Stimulated activated CD8-positive, alpha-beta memory T cell treated with anti-CD3 and anti-CD28 coated beads, Interleukin-7, amount 100 ng/mL, for 24 hours (primary cell): ENCODE data around the gene PPP2R2C.

Experiments used
- DNase-seq: peaks from one replicate; pipeline ENCODE4 v3.0.0-alpha.2; 2020; ENCODE audit warnings: low read depth

PPP2R2C gene

DNA sequence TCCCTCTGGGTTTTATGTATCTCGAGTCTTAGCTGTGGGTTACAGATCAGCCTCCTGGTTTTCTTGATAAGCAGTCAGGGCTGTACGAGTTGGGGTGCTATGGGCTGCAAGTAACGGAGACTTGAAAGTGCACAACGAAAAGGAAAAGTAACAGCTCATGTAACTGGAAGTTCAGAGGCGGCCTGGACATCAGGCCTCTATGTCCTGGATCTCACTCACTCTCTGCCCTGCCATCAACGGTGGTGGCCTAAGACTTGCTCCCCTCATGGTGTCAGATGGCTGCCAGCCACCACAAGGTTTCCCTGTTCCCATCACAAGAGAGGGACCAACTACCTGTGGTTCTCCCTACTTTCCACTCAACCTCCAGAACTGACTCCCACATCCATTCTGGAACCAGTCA is 4.8 kb downstream of the PPP2R2C start:
- no peak for DNase-seq

DNA sequence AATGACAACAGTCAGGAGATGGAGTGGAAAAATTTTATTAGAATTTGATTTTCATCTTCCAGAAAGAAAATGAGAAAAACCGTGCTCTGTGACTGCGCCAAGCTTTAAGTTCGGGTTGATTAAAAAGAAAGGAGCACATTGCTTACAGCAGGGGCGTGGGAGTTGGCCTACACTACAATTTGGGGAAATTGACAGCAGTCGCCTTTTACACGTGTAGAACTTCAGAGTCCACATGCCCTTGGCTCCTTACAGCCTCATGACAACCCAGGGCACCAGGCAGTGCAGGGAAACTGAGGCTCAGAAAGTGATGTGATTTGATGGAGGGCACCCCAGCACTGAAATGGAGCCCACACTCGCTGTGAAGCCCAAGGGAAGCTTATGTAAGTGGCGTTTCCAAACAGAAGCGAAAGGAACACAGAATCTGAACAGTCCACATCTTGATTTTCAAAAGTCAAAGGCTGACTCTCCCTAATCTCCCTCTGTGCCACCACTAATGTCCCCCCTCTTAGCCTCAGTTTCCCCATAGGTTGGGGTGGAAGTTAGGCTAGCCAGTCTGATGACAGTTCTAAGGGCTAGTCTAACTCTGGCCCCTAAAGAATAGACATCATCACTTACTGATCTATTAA is 5.5 kb downstream of the PPP2R2C start:
- DNase-seq, result no peak

DNA sequence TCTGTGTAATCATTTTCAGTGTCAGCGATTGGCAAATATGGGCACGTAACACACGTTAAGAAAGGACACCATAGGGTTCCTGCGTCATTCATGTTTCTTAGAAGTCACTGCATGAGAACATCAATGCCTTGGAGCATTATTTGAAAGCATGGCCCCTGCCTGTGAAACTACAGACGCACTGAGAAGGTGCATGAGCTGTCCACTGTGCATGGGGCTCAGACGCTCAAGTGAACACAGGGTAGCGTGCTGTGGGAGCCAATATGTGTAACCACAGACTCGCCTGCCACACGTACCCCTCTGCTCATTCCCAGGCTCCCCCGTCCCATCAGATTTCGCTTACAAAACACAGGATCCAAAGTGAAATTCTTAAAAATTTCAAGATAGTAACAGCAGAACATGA is 6.5 kb downstream of the PPP2R2C start:
- no peak for DNase-seq

DNA sequence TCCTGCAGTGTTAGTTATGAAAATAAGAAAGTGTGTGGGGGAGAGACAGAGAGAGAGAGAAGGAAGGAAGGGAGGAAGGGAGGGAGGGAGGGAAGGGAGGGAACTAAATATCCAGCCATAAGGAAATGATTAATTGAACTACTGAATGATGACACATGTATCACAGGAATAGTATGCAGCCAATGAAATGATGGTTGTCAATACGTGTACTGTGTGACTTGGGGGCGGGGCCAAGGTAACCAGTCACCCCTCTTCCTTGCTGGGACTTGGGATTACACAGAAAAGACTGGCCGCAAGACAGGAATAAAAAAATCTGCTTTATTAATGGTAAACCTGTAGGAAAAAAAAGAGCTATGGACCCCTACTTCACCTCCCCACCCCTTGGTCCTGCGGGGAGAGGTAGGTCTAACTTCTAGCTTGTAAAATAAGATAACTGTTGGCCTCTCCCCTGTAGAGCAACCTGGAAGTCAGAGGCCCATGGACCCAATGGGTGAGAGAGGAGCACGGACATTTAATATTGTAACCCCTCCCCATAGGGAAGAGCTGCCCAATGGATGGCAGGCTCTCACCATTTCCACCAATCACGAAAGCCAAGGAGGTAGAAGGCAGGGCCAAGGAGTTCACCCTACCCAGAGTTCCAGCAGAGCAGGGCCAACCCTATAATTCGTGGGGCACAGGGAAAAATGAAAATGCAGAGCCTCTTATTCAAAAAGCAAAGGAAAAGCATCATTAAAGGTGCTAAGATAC is 7.4 kb downstream of the PPP2R2C start:
- DNase-seq, result no peak

DNA sequence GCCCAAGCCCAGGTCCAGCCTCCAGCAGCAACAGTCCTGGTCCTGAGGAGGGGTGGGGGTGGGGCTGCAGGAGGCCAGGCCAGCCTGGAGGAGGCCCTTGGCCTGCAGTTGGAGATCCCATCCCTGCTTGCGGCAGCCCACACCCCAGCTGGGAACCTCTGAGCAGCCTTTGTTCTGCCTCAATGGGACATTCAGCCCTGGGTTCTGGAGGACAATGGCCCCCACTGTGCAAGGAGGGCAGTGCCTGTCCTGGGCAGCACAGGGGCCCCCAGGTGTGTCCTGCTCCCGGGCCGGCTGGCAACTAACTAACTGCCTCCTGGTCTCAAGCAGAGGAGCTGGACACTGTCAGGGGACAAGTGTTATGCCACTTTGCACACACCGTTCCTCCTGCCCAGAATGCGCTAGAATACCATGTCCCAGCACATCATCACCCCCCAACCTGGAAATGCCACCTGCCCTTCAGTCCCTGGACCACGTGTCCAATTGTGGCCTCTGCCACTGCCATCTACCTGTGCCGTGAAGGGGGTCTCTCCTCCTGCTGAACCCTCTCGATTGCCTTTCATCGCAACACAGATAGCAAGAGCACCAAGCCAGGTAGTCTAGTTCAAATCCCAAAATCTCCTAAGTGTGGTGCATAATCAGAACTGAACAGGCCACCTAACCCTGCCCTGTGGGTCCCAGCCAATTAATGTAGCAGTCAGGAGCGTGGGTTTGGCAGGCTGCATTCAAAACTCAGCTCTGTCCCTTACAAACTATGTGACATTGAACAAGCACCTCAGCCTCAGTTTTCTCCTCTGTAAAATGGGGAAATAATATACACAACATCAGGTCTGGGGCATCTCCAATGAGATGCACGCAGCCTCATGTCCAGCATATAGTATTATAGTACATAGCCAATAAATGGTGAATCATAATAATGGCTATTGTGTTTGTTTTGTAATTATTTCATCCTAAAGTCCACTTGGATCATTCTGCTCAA is 8.8 kb downstream of the PPP2R2C start:
- no peak for DNase-seq

- no peak for DNase-seq
Observed at GRCh38 chr4:6461301-6462165, 10.9 kb downstream of the PPP2R2C start.

GRCh38 chr4:6460876-6461275 is 11.5 kb downstream of the PPP2R2C start:
- no peak for DNase-seq

- no peak for DNase-seq
Observed at GRCh38 chr4:6458528-6458927, 13.9 kb downstream of the PPP2R2C start.

DNA sequence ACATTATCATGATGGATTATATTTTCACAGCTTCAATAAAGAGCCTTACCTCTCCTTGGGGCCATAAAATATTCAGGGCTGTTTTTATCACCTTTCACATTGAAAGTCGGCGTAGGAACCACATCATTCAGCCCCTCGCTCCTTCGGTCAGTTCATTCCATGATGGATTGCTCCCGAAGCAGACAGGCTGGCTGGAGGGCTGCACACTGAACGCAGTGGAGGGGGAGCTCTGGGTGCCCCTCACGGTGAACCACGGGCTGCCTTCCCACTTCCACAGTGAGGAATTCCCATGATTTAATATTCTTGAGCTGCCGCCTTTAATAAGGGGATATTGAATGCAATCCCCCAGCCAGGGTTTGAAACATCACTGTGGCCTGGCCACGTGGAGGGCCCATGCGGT is 16.0 kb downstream of the PPP2R2C start:
- no peak for DNase-seq

DNA sequence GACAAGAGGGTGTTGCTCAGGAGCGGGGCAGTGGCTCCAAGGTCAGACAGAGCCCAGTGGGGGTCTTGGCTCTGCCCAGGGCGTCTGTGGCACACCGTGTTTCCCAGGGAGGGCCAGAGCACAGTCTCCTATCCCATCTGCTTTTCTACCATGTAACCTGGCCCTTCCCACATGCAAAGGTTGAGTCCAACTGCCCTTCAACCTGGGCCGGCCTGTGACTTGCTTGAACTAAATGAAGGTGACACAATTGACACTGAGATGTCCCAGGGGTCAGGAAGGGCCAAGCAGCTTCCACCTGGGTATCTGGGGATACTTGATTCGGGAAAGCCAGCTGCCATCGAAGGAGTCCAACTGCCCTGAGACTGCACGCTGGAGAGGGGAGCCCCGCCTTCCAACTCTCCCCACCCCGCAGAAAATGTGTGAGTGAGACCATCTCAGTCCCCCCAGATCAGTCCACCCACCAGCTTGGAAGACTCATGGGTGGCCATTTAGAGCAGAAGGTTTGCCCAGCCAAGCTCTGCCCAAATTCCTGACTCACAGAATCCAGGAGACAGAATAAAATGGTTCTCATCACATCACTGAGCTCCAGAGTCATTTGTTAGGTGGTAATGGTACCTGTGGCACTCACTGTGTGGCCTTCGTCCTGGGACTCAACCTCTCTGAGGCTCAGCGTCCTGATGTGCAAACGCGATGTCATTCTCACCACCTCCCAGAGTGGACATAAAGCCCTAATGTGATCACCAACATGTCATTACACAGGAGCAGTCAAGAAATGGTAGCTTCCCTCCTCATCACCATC is 18.1 kb downstream of the PPP2R2C start:
- DNase-seq, result no peak

DNA sequence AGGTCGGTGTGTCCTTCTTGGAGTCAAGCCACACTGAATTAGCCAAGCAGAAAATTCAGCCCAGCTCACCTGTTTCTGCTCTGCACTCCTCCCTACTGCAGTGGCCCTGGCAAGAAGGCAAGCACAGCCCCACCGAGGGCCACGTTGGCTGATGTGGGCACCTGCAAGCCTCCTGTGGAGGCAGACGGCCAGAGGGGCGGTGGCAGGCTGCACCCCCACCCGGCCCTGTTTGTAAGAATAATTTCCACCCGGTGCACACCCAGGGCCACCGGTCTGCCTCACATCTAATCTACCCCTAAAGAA is 18.8 kb downstream of the PPP2R2C start:
- no peak for DNase-seq

DNA sequence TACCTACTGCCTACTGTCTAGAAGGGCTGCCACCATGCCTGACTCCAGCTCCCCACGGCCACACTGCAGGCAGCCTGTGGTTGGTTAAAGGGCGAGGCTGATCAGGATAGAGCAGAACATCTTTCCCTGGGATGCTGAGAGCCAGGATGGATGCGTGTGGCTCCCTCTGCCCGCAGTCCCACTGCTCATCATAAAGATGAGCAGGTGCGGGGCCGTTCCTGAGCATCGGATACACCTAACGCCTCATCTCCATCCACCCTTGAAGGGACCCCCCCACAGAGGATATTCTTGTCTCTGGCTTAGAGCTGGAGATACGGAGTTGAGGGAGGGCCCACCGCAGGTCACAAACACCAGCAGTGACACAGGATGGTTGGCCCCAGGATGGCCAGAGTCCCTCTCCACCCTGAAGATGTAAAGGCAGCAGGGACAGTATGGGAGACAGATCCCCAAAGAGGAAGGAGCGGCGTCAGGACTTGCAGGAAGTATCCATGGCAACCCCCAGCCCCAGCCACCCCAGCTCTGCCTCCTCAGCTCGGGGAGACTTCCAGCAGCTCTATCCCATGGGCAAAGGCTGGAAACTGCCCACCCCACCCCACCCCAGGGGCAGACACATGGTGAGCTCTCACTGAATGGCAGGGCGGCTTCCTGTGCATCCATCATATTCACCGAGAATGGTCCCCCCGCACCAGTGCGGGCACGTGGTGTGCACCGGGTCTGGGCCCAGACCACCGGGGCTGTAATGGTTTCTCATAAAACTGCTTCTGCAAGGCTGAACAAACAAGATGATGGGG is 19.3 kb downstream of the PPP2R2C start:
- DNase-seq, result no peak

- DNase-seq, result no peak
Observed at GRCh38 chr4:6452116-6452896, 20.1 kb downstream of the PPP2R2C start.

GRCh38 chr4:6451309-6451708 is 21.1 kb downstream of the PPP2R2C start:
- DNase-seq, result no peak

GRCh38 chr4:6450709-6451108 is 21.7 kb downstream of the PPP2R2C start:
- DNase-seq, result no peak

DNA sequence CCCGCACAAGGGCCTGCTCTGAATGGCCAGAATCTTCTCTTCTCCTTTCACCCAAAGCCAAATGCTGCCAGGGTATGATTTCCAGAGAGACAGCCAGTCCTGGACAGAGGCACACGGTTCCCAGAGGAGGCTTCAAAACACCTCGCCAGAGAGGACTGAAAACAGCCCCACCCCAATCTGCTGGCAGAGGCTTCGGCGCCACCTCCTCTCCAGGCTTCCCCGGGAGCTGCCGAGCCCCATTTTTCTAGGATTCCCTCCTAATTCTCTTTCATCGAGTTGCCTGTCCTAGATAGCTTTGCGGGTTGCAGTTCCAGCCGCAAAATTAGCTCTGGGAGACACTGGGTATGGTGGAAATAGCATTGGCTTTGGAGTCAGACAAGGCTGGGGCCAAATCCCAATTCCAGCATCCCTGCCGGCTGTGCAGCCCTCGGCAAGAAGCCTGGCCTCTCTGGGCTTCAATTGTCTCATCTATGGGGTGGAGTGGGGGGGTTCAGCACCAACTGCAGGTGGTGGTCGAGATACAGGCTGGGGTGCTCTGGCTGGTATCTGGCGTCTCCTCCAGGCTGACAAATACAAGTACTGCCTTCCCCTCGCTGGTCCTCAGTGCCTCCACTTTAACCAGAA is 22.6 kb downstream of the PPP2R2C start:
- no peak for DNase-seq

DNA sequence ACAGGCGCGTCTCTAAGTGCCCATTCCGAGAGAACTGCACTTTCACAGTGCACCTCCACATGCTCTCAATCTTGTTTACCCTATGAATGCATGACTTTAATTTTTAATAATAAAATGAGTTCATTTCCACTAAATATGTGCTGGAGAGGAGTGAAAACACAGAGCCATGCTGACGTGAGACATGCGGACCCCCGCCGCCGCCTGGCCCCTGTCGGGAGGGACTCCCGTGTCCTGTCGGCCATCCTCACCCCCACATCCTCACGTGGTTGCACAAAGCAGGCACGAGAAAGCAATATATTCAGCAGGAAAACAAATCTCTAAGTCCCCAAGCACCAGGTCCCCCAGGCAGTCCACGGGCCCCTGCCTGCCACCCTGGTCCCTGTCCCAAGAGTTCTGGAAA is 23.1 kb downstream of the PPP2R2C start:
- DNase-seq, result no peak

DNA sequence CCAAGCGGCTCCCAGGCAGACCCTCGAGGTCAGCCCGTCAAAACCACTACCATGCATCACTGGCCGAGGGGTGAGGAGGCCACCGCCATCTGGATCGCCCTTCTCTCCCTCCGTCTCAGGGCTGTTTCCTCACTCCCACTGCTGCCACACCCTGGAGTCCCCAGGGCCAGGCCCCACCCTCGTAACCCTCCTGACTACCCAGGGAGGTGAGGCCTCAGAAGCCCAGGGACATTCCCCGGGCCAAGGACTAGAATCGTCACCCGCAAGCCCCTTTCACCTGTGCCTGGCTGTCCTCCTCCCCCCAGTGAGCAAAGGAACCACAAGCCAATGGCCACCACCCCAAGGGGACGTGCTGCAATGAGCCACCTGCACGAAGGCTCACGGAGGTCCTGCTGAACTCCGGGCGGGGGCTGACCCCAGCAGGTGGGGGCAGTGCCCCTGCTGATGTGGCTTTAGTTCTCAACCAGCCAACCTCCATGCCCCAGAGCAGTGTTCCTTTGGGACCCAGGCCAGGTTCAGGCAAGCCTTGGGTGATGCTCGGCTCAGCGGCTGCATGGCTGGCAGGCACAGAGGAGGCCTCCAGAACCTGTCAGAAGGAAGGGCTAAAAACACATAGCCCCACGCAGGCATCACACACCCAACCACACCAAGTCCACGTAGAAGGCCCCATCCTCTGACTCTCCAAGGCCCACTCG is 23.8 kb downstream of the PPP2R2C start:
- no peak for DNase-seq
